Measurements from ENCODE around the gene PTPRK. TPM values are rescaled to one million over a fixed set of nuclear protein-coding genes. Genes with fewer than 3 reads are reported as not detected.

The PTPRK gene
- total and polyA plus RNA-seq, 2 donors (not counting 1 experiment from before 2014, with no cell fraction given): 16.2 to 18.7 TPM

DNA sequence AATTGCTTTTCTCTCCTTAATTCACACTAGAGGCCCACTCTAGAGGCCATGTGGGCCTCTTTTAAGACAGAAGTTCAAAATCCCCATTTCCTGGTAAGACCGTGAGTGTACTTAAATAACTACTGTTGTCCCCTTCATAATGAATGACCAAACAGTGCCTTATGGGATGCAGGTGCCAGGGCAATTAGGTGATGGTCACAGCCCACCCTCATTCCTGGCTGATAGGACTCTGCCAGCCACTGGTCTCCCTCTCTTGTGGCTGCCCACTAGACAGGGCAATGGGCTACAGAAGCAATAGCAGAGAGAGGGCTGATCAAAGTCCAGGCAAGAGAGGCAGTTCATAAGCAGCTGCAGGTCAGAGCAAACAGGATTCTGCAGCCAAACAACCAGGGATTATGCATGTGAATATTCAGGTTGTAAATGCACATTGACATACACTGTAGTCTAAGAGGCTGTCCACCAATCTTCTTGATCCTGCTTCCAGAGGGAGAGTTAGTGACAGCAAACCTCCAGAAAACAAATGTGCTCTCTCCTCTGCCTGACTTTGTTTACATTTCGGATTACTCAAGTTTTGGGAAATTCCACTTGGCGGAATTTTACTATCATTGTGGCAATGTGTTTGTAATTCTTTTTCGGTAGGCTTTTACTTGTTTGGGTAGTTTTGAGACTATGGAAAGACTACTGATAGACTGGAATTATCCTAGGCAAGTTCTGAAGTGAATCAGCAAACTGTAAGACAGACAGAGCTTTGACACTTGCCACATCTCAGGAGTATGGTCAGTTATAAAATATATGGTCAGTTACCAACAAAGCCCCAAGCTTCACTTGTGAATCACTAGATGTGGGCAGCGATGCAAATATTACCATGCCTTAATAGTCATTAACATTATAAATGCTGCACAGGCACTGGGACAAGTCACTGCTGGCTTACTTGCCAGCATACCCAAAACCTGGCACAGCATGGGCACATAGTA lies 12.8 kb downstream of the PTPRK start:
- Histone ChIP-seq H3K4me2 (replicated peaks; ENCODE audit: low read depth, low read length, poor library complexity, severe bottlenecking) (no peak overlapping the region), H2AFZ (ENCODE audit: insufficient read depth, low read depth, low read length, poor library complexity, severe bottlenecking) (no peak overlapping the region), H3K79me2 (ENCODE audit: control insufficient read depth, insufficient read depth, low read length) (no peaks in the 10 kb centered on the region), H3K27me3 (replicated peaks in 1 of 4; ENCODE audit: control extremely low read depth in 1 of 4, control insufficient read depth in 3 of 4, insufficient read depth in 4 of 4, low read length in 3 of 4) (no peaks in the 10 kb centered on the region), H4K20me1 (ENCODE audit: control insufficient read depth, insufficient read depth, low read length, poor library complexity, severe bottlenecking) (no peaks in the 10 kb centered on the region), H3K9me3 (ENCODE audit: control extremely low read depth in 1 of 3, control insufficient read depth in 2 of 3, insufficient read depth in 1 of 3, low read length in 2 of 3) (no peaks in the 10 kb centered on the region), H3K9ac (ENCODE audit: low read length) (no peak overlapping the region), H3K4me3 (ENCODE audit: control extremely low read depth in 1 of 5, extremely low read depth in 1 of 5, insufficient read depth in 1 of 5, low read depth in 2 of 5, low read length in 4 of 5) (no peak overlapping the region), H3K36me3 (replicated peaks in 1 of 2; ENCODE audit: control extremely low read depth in 1 of 2, control insufficient read depth in 1 of 2, extremely low read depth in 1 of 2, insufficient read depth in 2 of 2, low read length in 1 of 2) (no peaks in the 10 kb centered on the region), H3K27ac (ENCODE audit: low read length in 2 of 2) (no peak overlapping the region), H3K4me1 (ENCODE audit: control insufficient read depth in 2 of 2, insufficient read depth in 2 of 2, low read length in 2 of 2) (no peaks in the 10 kb centered on the region)
- Mint-ChIP-seq H3K9me3 (ENCODE audit: insufficient read depth) (no peaks in the 10 kb centered on the region), H3K4me3 (no peak overlapping the region), H3K4me1 (no peaks in the 10 kb centered on the region), H3K27me3 (peaks cover 10% of the 10 kb centered on the region), H3K27ac (no peak overlapping the region)
- TF ChIP-seq, protein P1, sequence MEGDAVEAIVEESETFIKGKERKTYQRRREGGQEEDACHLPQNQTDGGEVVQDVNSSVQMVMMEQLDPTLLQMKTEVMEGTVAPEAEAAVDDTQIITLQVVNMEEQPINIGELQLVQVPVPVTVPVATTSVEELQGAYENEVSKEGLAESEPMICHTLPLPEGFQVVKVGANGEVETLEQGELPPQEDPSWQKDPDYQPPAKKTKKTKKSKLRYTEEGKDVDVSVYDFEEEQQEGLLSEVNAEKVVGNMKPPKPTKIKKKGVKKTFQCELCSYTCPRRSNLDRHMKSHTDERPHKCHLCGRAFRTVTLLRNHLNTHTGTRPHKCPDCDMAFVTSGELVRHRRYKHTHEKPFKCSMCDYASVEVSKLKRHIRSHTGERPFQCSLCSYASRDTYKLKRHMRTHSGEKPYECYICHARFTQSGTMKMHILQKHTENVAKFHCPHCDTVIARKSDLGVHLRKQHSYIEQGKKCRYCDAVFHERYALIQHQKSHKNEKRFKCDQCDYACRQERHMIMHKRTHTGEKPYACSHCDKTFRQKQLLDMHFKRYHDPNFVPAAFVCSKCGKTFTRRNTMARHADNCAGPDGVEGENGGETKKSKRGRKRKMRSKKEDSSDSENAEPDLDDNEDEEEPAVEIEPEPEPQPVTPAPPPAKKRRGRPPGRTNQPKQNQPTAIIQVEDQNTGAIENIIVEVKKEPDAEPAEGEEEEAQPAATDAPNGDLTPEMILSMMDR (IDR thresholded peaks at IDR 0.05): no peak
- TF ChIP-seq EZH2 (IDR thresholded peaks at IDR 0.05; ENCODE audit: borderline replicate concordance, insufficient read depth, low read depth, low read length, poor library complexity, severe bottlenecking): no peak
- 100% methylated on average over 1 of the region's 5 CpGs for WGBS (ENCODE audit: insufficient coverage)
- POLR2A ChIA-PET: no interaction called here
- CTCF ChIA-PET: no interaction called here
- DNase-seq (no peak), ATAC-seq (ENCODE audit: low read depth) (no peak)
- intact Hi-C loops (cut with micrococcal nuclease): no loop called here

DNA sequence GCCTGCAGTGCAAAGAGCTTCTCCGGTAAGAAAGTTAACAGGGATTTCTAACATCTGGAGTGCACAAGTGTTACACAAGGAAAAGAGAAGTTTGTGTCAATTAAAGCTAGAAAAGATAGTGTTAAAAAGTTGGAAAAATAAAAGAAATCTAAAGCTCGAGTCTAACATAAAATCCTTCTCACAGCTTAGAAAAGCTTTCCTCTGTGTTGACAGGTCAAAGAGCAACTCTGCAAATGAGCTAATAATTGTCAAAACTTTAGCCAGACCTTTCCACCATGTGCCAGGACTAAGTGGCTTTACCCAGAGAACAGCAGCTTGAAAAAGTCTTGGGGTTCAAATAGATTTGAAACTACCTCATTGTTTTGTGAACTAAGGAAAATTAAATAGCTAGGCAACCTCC lies 14.8 kb downstream of the PTPRK start:
- Histone ChIP-seq H3K79me2 (ENCODE audit: control insufficient read depth, insufficient read depth, low read length) (no peaks in the 10 kb centered on the region), H4K20me1 (ENCODE audit: control insufficient read depth, insufficient read depth, low read length, poor library complexity, severe bottlenecking) (no peaks in the 10 kb centered on the region), H3K9me3 (ENCODE audit: control extremely low read depth in 1 of 3, control insufficient read depth in 2 of 3, insufficient read depth in 1 of 3, low read length in 2 of 3) (no peaks in the 10 kb centered on the region), H3K27me3 (replicated peaks in 1 of 4; ENCODE audit: control extremely low read depth in 1 of 4, control insufficient read depth in 3 of 4, insufficient read depth in 4 of 4, low read length in 3 of 4) (no peaks in the 10 kb centered on the region), H3K4me3 (ENCODE audit: control extremely low read depth in 1 of 5, extremely low read depth in 1 of 5, insufficient read depth in 1 of 5, low read depth in 2 of 5, low read length in 4 of 5) (no peak overlapping the region), H3K9ac (ENCODE audit: low read length) (no peak overlapping the region), H3K36me3 (replicated peaks in 1 of 2; ENCODE audit: control extremely low read depth in 1 of 2, control insufficient read depth in 1 of 2, extremely low read depth in 1 of 2, insufficient read depth in 2 of 2, low read length in 1 of 2) (no peaks in the 10 kb centered on the region), H2AFZ (ENCODE audit: insufficient read depth, low read depth, low read length, poor library complexity, severe bottlenecking) (no peak overlapping the region), H3K4me1 (ENCODE audit: control insufficient read depth in 2 of 2, insufficient read depth in 2 of 2, low read length in 2 of 2) (no peaks in the 10 kb centered on the region), H3K27ac (ENCODE audit: low read length in 2 of 2) (no peak overlapping the region), H3K4me2 (replicated peaks; ENCODE audit: low read depth, low read length, poor library complexity, severe bottlenecking) (no peak overlapping the region)
- DNase-seq (no peak), ATAC-seq (ENCODE audit: low read depth) (no peak)
- WGBS (ENCODE audit: insufficient coverage): 100% methylated on average over 1 of the region's 2 CpGs
- H3K9me3 Mint-ChIP-seq (ENCODE audit: insufficient read depth): no peaks in the 10 kb centered on the region
- ChIA-PET POLR2A (no interaction called here), CTCF (no interaction called here)
- no peak overlapping the region for H3K4me3 Mint-ChIP-seq
- no peak overlapping the region for H3K27ac Mint-ChIP-seq
- intact Hi-C loops (cut with micrococcal nuclease): no loop called here
- H3K27me3 Mint-ChIP-seq: peaks cover 6% of the 10 kb centered on the region
- no peaks in the 10 kb centered on the region for H3K4me1 Mint-ChIP-seq
- TF ChIP-seq, protein P1 (IDR thresholded peaks at IDR 0.05): no peak
- no peak for TF ChIP-seq EZH2 (IDR thresholded peaks at IDR 0.05; ENCODE audit: borderline replicate concordance, insufficient read depth, low read depth, low read length, poor library complexity, severe bottlenecking)
